ENCODE measurements around the gene NR3C2.
"Not testable (repeated sequence)": the region's sequence is repeated elsewhere in the genome, so short reads cannot be mapped to it uniquely, and the experiment has no call there.

Gene NR3C2

DNA sequence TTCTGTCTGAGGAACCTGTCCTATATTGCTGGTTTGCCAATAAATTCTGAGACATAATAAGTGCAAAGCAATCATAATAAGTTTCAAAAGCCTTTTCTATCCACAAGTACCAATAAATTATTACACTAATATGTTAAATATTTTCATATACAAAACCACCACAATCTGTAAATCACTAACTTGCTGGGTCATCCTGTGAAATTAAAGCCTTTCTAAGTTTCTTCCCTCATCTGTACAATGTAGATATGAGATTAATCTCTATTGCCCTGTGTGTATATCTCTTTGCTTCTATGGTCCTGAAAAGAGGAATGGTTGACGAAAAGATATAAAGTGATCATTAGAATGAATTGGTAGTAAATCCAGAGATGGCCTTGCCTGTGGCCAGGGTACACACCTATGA lies 231.6 kb downstream of the NR3C2 start:
- DNase-seq, result no peak

DNA sequence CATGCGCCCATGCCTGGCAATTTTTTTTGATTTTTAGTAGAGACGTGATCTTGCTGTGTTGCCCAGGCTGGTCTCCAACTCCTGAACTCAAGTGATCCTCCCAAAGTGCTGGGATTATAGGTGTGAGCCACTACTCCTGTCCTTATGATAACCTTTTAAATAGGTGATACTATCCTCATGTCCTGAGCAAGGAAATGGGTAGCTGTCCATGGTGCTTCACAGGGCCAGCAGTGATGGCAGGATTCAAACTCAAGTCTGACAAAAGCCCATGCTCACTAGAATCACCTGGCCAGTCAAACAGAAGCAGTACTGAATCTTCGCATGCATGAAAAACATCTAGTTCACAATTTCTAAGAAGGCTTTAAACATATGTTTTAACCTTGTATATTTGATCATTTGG lies 235.1 kb downstream of the NR3C2 start:
- DNase-seq, result no peak

DNA sequence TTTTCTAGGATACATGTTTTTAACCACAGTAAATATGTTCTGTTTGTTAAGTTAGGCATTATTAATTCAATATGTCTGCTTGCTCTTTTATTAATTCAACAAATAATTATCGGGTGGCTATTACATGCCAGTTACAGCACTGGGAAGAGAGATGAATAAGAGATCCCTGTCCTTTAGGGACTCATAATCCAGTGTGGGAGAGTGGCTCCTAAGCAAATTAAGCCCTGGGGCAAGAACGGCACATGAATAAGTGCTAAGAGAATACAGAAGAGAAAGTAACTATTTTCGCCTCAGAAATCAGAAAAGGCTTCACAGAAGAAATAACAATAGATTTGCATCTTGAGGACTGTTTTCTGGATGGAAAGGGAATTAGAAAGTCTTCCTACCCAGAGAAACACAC lies 236.7 kb downstream of the NR3C2 start:
- no peak for DNase-seq

DNA sequence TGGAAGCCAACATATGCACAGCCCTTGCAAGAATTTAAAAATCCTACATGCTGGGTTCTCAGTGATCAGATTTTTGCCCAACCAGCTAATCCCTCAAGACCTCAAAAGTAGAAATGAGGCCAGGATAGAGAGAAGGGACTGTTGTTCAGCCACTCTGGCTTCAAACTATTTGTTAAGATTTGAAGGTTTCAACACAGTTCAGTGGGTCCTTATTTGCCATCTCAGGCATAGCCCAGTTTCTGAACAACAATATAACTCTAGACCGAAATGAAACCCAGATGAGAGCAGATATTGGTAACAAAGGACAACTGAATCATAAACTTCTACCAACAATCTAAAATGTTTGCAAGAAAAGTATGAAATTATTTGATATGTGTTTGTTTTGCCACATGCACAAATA lies 237.3 kb downstream of the NR3C2 start:
- DNase-seq, result no peak

DNA sequence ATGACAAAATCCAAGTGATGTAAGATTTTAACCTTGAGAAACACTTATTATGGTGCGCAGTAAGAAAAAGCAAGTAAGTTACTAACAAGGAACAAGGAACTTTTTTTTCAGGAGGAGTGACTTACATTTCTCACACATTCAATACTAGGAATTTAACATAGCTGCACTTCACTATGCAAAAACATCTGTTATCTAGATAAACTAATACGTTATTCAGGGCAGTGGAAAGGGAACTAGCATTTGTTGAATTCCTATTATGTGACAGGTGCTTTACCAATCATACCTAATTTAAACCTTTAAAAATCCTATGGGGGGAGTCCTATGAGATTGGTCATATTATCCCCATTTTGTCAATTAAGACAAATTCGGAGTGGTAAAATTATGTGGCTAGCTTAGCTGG lies 238.0 kb downstream of the NR3C2 start:
- no peak for DNase-seq

DNA sequence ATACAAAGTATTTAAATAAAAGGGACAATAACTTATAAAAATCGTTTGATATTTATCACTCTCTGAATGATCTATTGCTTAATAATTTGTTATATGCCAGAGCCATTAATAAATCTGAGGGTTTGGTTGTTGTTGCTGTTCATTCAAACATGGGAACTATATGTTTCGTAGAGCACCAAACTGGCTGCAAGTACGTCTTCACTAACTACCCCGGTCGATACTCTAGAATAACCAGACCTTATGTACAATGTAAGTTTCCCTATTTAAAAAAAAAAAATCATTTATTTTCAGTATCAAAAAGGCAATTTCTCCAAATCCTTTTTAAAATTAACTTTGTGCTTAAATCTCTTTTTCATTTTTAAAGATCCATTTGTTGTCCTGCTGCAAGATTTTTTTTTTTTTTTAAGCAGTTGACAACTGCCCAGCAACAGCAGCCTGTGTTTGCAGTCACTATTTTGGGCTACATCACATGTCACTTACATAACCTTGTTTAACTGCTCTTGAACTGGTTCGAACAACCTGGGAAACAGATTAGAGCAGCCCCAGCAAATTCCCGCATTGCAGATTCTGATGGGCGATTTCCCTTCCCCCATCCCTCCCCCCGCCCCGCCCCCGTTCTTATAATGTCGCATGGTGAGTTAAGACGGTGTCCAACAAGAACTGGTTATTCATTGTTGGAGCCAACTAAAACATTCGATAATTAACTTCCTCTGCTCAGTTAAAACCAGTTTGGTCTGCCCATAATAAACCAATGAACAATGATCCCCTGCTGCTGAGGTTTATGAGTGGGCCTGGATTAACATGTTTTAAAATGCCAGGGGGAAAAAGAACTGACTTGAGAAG lies 238.9 kb downstream of the NR3C2 start:
- DNase-seq, result no peak

DNA sequence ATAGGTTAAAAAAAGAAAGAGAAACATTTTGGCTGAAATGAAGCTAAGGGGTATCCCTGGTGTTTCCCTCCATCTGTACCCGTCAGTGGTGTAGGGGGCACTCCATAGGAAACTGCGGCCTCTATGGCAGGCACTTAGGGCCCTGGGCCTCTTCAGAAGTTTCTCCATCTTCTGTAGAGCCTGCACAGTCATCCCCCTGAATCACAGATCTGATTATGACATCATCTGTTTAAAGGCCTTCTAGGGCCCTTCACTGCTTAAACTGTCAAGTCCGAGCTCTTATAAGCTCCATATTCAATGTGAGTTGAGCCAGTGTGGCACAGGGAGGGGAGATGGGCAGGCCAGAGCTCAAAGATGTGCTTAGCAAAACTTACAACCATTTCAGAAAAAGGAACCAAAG lies 241.3 kb downstream of the NR3C2 start:
- DNase-seq, result no peak

DNA sequence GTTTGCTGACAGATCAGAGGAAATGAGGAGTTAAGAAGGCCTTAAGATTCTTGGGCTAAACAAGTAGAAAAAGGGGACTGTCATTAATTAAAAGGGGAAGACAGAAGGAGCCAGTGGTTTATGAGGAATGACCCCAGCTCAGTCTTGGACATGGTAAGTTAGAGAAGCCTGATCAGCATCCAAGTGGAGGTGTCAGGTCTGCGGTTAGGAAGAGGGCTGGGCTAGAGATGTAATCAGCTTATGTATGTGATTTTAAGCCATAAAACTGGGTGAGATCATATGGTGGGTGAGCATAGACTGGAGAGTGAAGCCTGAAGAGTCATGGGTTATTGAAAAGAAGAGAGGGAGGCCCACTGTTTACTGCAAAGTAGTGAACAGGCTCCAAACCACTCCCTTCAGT lies 246.1 kb downstream of the NR3C2 start:
- DNase-seq, result no peak

DNA sequence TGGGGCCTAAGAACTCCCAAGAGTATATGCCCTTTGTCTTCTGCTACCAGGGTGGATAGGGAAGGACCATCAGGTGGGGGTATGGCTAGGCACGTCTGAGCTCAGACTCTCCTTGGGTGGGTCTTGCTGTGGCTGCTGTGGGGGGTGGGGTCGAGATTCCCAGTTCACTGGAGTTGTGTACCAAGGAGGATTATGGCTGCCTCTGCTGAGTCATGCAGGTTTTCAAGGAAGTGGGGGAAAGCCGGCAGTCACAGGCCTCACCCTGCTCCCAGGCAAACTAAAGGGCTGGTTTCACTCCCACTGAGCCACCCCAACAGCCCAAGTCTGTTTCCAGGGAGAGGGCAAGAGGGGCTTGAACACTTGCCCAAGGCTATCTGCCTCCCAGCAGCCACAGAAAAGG lies 249.7 kb downstream of the NR3C2 start:
- no peak for DNase-seq

DNA sequence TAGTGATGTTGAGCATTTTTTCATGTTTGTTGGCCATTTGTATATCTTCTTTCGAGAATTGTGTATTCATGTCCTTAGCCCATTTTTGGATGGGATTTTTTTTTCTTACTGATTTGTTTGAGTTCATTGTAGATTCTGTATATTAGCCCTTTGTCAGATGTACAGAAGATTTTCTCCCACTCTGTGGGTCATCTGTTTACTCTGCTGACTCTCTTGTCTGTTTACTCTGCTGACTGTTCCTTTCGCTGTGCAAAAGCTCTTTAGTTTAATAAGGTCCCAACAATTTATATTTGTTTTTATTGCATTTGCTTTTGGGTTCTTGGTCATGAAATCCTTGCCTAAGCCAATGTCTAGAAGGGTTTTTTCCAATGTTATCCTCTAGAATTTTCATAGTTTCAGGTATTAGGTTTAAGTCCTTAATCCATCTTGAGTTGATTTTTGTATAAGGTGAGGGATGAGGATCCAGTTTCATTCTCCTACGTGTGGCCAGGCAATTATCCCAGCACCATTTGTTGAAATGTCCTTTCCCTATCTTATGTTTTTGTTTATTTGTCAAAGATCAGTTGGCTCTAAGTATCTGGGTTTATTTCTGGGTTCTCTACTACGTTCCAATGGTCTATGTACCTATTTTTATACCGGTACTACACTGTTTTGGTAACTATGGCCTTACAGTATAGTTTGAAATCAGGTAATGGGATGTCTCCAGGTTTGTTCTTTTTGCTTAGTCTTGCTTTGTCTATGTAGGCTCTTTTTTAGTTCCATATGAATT lies 254.6 kb downstream of the NR3C2 start:
- not testable (repeated sequence) for DNase-seq

DNA sequence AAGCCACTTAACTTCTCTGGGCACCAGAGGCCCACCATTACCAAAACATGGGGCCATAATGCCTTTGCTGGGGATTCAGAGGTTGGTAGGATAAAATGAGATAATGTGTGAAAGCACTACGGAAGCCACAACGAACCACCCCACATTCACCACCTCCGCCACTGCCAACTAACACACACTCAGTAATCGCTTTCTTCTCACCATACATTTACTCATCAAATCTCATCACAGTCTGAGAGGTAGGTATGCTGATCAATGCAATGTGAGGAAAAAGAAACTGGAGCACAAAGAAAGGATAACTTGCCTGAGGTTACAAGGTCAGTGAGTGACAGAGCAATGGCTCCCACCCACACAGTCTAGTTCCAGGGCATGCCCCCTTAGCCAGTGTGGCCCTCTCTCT lies 257.3 kb downstream of the NR3C2 start:
- no peak for DNase-seq

DNA sequence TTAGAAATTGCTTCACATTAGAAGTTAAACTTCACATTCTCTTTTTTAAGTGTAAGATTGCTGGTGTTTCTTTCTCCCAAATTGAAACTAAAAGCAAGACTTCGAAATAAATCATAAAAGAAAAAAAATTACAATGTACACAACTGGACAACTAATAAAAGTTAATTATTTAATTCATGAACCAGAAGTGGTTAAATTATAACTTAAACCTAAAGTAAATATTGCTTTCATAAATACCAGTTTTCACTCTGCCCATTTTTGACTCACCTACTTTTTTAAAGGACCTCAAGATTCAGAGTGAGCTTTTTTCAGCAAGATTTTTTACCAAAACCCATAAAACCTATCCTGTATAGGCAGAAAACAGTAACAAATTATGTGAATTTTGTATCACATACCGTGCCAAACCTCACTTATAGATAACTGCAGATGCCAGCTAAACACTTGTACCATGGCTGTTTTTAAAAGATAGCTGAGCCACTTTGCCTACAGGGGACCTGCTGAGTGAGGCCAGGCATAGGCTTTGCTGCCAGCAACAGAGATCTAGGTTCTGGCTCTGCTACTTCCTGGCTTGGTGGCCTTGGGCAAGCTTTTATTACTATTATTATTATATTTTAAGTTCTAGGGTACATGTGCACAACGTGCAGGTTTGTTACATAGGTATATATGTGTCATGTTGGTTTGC lies 259.8 kb downstream of the NR3C2 start:
- no peak for DNase-seq

DNA sequence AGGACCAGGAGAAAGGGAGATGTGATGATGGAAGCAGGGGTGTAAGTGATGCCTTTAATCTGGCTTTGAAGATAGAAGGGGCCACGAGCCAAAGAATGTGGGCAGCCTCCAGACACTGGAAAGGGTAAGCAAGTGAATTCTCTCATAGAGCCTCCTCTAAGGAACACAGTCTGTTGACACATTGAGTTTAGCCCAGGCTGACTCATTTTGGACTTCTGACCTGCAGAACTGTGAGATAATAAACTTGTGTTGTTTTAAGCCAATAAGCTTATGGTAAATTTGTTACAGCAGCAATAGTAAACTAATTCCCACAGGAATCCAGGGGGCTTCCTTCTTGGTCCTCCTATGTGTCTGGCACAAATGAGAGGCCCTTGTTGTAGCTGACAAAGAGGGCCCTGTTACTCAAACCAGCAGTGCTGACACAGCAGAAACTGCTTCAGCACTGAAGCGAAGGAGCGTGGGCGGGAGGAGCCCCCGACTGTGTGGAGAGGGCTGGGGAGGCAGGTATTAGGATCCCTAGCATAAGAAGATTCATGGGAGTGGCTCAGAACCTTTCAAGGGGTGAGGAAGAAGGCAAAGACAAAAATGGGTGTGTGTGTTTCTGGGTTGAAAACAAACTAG lies 268.7 kb downstream of the NR3C2 start:
- DNase-seq, result no peak

DNA sequence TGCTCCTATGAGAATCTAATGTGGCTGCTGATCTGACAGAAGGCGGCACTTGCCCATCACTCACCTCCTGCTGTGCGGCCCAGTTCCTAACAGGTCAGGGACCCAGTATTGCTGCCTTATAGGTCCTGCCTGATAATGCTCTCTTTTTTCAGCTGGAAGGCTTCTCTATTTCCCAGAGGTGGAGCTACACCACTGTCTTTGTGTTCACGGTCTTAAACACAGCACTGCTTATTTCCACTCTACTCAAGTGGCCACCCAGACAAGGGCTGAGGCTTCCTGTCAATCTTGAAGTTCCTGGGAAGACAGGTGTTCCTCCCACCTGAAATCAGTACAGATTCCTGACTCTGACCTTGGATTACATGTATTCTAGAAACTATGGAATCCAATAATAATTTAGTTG lies 270.6 kb downstream of the NR3C2 start:
- no peak for DNase-seq

DNA sequence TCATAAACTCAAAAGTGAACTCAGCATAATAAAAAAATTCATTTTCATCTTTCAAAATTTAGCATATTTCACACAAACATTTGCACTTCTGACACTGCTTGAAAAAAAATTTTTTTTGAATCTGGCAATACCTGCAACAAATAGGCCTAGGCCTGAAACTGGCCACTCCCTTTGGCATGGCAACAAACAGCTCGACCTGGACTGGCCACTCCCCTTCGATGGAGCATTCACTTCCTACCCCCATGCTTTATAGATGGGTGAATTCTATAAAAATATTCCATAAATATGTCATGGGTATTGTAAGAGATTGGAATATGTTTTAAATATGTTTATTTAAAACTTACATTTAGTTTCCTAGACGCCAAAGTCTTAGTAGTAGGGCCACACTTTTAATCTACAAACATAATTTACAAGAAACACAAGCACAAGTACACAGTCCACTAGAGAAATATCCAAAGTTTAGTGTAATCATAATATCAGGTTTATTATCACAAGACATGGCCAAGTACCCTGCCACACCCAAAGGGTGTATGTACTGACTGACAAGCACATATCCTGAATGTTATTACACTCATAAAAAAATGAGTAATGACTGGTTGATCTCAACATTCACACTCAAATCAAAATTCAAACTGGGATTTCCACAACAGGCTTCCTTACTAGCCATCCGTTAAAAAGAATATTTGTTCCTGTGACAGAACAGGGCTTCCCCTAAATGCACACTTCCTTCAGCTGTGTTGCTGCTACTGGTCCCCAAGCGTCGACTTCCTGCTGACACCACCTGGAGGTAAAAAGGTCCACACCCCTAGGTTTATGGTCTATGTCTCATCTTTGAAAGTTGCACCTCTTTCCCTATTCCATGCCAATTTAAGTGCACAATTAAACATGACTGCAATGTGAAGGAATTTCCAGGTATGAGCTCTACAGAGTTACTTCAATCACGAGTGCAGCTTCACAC lies 271.5 kb downstream of the NR3C2 start:
- DNase-seq, result no peak

DNA sequence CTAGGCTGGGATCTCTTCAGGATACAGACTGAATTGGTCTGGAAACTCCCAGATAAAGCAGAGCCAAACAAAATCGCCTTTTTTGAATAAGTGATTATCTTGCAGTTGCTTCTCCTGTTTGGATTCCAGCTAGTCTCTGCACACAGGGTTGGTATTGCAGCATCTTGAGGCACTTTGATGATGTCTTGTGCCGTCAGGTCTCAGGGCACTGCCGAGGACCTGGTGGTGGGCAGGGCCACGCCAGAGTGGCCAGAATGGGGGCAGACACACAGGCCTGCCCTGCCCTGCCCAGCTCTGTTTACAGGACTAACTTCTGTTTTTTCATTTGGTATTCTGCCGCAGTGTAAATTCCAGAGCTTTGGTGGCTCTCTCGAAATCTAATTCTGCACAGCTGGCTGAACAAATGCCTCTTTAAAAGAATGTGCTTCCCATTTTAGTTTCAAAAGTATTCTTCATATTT lies 276.1 kb downstream of the NR3C2 start:
- DNase-seq, result no peak

DNA sequence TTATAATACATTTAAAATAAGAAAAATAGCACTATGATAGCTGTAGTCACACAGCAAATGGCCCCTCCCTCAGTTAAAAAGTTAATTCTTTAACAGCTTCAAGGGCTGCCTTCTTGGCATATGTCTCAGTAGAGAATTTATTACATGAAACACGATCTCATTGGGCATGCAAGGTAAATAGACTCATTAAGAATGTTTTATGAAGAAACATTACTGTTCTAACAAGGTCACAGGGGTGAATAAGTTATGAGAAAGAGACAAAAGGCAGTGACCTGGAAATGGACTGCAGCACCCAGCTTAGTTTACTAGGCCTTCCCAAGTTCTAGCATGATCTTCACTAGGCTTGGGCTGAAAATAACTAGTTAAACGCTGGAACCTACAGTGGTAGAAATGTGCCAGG lies 277.7 kb downstream of the NR3C2 start:
- DNase-seq, result no peak

DNA sequence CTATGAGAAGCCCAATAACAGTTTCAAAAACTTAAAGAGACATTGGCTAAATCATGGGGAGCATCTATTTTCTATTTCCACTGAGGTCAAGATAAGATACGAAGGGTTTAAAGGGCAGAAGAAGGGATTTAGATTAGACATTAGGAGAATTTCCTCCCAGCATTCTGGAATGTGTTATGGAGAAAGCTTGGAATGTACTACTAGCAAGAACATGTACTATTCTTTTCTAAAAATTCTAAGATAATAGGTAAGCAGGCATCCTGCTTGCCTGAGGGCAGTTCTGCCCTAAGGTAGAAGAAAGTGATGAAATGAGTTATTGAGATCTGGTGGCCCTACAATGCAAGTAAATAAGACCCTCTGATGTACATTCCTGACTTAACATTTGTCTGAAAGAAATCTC lies 279.2 kb downstream of the NR3C2 start:
- no peak for DNase-seq

DNA sequence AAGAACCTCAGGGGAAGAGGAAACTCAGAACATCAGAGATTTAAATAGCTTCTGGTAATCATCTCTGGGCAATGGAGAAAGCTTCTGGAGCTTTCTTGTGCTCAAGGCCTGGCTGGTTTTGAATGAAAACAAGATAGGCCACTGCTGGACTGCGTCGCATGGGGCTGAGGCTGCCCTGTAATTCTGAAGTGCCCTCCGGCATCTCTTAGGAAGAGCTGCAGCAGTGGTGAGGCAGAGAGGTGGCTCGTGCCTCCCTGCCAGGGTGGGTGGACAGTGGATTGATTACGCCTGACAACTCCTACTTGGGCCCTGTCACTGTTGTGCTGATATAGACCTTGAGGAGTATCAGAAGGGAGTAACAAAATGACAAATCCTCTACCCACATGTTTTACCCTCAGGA lies 279.7 kb downstream of the NR3C2 start:
- DNase-seq, result no peak

DNA sequence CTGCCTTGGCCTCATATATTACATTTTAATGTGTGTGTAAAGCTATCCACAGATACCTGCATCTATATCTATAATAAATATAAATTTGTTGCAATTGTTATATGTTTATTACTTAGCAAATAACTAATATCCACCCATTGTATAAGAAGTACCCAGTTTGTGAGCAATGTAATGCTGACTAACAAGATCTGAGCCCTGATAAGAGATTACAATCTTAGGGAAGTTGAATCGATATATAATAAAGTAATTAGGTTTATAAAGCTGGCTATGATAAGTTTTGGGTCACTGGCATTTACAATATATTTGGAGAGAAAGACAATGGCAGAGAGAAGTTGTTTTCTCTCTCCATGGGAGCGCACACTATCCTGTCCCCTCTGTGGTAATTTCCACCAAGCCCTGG lies 280.6 kb downstream of the NR3C2 start:
- DNase-seq, result no peak

DNA sequence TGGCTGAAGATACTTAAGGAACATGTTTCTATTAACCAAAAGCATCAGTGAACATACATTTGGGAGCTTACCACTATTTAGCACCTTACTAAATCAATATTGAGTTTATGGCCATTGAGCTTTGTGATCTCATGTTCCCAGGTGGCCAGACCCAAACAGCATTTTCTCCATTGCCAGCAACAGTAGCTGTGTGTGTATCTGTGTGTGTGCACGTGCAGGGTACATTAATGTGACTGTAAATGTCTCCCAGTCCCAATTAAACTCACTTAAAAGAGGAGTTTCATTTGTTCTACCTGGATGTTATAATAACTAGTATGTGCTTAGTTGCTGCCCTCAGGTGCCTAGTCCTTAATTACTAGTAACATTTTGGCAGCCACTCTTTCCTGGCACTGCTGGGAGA lies 282.4 kb downstream of the NR3C2 start:
- no peak for DNase-seq

DNA sequence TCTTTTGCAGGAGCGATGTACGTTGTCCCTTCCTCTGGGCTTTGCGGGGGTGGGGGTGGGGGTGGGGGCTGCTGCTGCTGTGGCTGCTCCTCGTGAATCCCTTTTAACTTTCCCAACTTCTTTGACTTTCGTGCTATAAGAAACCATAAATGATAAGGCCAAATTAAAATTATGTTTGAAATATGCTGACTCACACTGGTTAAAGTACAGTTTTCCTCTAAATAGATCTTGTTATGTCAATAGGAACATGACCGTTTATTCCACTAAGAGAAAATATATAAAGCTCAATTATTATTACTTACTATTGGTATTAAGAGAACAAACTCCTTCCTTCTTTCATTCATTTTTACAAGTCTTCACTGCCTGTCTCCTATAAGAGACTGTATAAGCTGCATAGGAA lies 287.4 kb downstream of the NR3C2 start:
- no peak for DNase-seq

All from cortex of kidney (tissue), 1 donor.